Umbilical cord (tissue), 2 donors: Measurements from ENCODE around the gene LRR1. TPM values are rescaled to one million over a fixed set of nuclear protein-coding genes. Genes with fewer than 3 reads are reported as not detected.
"Not testable (repeated sequence)": the region's sequence is repeated elsewhere in the genome, so short reads cannot be mapped to it uniquely, and the experiment has no call there.

Source experiments
- DNase-seq: peaks from one replicate; pipeline ENCODE4 v3.0.0-alpha.2; 2015; ENCODE audit warnings: low spot score
- total RNA-seq: library from RNA; depleted of rRNA; stranded (reverse); fragments of >200 nt; gene quantifications from one replicate; pipeline ENCODE4 v1.2.3, GENCODE V29; 2014; ENCODE audit warnings: low replicate concordance; ENCODE audit not compliant: insufficient read depth

The LRR1 gene
- total RNA-seq, 1 donor from 2014 or later, result 29.4 TPM

DNA sequence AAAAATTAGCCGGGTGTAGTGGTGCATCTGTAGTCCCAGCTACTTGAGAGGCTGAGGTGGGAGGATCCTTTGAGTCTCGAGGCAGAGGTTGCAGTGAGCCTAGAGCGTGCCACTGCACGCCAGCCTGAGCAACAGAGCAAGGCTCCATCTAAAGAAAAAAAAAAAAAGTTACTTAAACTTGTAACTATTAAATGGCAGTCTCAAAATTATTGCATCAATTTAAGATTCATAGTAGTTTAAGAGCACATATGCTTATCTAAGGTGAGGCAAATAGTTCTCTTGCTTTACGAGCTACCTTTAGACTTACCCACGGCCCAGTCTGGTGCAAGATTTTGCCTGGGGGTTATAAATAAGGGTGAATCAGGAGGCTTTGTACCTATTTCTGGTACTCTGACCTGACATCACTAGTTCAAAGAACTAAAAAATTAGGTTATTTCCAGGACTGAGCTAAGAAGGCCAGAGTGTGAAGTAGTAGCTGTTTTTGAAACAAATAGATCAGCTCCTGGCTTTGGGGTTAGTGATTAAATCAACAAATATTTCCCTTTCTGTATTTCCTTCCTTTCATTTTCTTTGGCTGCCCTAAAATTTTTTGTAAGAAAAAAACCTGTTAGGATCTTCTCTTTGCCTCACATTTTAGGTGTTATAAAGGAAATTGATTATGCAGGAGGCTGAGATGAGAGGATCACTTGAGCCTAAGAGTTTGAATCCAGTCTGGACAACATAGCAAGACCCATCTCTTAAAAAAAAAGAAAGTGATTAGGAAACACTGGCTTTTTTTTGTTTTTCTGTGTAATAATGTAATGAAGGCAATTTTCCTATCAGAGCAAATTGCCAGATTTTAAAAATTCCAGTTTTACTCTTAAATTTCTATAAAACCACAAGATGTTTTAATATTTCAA is 25.4 kb downstream of the LRR1 start:
- no peak for DNase-seq

DNA sequence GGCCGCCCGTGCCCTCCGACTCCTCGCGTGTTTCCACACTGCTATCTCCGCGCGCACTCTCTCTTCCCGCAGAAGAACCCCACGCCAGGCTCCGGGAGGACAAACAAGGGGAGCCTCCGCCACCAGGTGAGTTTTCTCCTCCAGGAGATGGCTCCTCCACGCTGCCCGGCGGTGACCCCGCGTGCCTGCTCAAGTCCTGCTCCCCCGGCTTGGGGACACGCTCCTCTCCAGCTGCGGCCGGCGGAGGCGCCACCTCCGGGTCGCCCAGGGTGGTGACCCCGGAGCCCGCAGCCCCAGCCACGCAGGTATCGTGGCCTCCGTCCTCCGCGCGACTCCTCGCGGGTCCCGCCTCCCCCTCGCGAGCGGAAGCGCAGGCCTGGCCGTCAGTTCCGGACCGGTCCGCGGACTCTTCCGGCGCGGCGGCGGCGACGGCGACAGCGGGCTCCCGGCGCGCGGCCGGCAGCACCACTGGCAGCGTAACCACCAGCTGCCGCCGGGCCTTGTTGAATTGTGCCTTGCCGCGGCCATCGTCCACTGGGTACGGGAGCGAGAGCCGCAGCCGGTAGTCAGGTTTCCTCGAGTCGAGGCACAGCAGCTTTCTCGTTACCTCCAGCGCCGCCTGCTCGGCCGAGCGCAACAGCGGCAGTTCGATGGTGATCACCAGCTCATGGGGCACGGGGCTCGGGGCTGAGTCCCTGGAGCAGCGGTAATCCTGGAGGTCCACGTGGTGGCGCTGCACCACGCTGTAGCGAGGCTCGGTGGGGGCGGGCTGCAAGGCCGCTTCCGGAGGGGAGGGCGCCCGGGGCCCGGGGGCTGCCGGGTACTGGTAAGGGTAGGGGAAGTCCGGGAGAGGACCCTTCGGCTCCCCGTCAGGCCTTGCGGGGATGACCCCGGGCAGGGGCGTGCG is 35.2 kb downstream of the LRR1 start:
- peak; percentile 97 for DNase-seq

DNA sequence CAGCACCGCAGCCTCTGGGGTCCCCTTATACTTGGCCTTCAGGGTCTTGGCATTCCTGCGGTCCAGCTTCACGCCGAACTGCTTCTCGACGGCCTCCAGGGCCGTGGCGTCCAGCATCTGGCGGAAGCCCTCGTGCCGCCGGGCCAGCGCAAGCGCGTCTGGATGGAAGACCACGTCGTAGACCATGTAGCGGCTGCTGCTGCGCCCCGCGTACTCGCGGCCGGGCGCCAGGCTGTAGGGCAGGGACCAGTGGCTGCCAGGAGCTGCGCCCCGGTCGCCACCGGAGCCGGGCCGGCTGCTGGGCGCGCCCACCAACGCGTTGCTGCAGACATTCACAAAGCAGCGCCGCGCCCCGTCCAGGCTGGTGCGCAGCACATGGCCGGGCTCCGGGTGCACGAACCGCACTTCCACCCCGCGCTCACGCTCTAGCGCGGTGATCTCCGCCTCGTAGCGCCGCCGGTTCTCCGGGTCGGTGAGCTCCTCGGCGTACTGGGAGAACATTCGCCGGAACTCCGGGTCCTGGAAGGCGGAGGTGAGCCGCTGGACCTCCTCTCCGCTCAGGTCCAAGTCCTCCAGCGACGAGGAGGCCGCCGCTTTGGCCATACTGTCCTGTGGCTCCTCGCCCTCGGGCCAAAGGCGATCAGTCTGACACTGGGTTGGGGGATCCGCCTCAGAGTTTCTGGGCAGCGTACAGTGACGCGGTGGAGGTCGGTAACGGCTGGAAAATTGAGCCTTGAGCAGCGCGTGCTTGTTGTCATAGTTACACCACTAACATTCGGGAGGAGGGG is 36.0 kb downstream of the LRR1 start, which contains the start of gene DNAAF2:
Gene DNAAF2, minus strand, starts transcription at position 698 of the 788 bp plus-strand sequence. Its CDS starts 95 bp downstream, at position 603.
- DNase-seq, result peak; percentile 77

DNA sequence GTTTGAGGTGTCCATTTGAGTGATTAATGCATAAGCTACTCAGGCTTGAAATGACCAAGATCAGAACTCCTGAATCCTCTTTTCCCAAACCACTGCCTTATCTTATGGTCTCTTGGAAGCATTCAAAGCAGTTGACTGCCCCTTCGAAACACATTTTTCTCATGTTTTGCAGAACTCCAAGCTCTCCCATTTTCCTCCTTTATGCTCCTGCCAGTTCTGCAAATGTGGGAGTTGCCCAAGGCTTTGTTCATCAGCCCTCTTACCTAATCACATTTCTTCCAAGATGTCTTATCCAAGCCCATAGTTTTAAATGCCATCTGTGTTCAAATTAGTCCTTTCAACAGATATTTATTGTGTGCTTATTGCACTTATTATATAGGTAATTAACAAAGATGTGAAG is 38.1 kb downstream of the LRR1 start:
- no peak for DNase-seq

DNA sequence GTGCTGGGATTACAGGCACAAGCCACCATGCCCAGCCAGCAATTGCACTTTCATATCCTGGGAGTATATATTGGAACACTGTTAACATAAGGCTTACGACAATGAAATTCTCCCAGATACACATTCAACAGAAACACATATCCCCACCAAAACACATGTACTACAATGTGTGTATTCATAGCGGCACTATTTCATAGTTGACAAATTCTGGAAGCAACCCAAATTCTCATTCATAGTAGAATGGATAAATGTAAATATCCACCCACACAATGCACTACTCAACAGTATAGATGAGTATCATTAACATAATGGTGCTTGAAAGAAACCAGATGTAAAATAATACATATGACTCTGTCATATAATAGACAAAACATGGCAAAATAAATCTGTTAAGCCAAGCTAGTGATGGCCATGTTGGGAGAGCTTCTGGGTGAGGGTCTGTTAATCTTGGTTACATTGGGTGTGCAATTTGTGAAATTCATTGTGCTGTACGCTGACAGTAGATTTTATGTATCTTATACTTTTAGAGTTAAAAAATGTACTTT is 38.9 kb downstream of the LRR1 start:
- DNase-seq, result no peak

DNA sequence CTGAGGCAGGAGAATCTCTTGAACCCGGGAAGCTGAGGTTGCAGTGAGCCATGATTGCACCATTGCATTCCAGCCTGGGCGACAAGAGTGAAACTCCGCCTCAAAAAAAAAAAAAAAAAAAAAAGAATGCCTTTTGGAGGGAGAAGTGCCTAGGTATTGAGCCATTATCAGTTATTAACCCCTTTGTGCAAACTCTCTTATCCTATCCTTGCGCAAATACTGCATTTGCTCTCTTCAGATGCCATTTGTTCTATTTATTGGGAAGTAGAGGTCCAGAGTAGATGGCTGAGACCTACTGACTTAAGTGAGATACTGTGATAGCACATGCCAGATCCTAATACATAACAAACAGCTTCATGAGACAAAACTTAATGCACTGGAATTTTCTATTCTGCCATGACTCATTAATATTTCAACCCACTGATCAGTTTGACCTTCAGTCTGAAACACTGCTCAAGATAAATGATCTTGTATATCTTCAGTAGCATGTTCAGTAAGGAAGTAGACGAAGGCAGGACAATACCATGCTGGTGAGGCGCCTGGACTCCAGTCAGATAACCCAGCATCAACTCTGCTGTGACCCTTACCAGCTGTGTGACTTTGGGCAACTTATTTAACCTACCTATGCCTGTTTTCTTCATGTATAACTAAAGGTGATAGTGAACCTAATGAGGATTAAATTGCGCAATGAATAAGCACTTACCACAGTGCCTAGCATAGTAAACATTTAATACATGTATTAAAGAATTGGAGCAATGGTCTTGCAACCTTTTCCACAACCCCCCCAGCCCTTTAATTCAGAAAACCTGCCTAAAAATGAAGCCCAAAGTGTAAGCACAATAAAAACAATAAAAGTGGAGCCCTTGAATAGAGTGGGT is 42.0 kb downstream of the LRR1 start:
- DNase-seq, result no peak

DNA sequence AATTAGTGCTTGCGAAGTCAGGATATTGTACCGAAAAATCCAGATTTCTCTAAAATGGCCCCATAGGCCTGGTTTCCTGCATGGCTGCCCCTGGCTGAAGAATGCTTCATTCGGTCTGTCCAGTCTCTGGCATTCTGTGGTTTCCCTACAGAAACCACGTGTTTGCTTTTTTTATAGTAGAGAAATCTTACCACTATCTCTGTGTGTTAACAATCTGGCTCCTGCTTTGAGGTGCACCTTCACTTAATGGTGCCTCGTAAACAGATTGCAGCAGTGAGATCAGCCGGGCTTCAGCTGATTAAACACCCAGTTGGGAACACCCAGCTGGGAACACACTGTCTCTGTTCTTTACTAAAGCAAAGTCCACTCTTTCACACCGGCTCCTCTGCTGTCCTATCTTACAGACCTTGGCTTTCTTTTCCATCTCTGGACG is 43.0 kb downstream of the LRR1 start:
- no peak for DNase-seq

DNA sequence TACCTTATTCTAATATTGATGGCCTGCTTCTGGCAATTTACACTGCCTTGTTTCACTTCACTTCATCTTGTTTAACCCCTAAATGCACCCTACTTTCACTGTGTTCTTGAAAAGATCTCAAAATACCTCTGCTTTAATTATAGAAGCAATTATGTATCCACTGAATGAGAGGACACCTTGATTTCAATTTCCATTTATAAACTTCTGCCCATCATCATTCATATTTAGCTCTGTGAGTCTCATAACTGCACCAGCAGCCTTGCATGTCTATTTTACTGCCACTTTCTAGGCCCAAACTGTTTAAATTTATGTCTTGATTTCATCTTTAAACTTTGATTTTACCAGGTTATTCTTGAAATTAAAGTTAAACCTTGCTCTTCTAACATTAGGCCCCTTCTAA is 43.4 kb downstream of the LRR1 start:
- DNase-seq, result no peak

DNA sequence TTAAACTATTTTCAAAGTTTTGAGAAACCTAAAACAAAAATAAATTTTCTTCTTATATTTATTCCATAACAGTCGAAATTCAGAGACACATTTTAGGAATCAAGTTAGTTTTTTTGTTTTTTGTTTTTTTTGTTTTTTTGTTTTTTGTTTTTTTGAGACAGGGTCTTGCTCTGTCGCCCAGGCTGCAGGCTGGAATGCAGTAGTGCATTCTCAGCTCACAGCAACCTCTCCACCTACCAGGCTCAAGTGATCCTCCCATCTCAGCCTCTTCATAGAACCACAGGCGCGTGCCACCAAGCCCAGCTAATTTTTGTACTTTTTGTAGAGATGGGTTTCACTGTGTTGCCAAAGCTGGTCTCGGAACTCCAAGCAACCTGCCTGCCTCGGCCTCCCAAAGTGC is 54.8 kb downstream of the LRR1 start:
- no peak for DNase-seq

DNA sequence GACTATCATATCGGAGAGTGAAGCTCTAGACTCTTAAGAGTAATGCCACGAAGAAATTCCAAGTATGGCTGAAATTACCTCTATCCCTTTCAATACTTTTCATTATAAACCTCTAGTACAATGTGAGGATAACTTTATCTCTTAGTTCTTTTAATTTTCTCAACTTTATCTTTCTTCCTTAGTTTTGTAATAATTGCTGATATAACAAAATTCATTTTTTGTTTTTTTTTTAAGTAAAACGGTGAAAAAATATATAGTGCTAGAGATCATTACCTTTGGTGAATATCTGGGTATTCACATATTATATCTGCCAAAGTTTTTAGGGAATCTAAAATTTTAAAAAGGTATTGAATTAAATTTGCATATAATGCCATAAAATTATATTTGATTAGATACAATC is 55.8 kb downstream of the LRR1 start:
- DNase-seq, result no peak

DNA sequence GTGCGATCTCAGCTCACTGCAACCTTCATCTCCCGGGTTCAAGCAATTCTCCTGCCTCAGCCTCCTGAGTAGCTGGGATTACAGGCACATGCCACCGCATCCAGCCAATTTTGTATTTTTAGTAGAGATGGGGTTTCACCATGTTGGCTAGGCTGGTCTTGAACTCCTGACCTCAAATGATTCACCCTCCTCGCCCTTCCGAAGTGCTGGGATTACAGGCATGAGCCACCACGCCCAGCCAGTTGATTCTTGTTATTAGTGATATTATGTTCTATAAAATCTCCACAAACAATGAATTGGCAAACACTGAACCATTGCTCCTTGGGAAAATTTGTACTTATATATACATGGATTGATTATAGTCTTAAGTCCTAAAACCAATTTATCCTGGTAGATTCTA is 58.8 kb downstream of the LRR1 start:
- not testable (repeated sequence) for DNase-seq

DNA sequence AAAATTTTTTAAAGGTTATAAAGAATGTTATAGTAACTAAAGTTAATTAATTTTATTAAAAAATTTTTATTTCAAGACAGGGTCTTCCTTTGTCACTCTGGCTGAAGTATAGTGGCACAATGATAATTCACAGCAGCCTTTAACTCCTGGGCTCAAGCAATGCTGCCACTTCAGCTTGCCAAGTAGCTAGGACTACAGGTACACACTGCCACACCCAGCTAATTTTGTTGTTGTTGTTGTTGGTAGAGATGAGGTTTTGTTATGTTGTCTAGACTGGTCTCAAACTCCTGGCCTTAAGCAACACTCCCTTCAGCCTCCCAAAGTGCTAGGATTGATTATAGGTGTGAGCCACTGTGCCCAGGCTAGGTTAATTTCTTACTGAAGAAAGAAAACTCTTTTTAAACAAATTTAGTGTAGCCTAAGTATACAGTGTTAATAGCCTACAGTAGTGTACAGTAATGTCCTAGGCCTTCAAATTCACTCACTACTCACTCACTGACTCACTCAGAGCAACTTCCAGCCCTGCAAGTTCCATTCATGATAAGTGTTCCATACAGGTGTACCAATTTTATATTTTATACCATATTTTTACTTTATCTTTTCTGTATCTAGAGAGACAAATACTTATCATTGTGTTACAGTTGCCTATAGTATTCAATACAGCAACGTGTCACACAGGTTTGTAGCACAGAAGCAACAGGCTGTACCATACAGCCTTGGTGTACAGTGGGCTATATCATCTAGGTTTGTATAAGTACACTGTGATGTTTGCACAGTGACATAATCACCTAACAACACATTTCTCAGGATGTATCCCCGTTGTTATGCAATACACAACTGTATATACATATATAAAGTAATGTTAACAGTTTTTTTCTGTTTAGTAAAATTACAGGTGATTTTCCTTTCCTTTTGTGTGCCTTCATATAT is 61.1 kb downstream of the LRR1 start:
- no peak for DNase-seq

Other genes with a start within 250 kb of the LRR1 start
- 4,421 TPM for gene RPS29, start 12.6 kb upstream of the LRR1 start, total RNA-seq
- gene RPL36AL, start 21.7 kb downstream of the LRR1 start, total RNA-seq, result 183 TPM
- 37.6 TPM for gene MGAT2, start 21.9 kb downstream of the LRR1 start, total RNA-seq
- 13.7 TPM for gene DNAAF2, start 36.3 kb downstream of the LRR1 start, total RNA-seq
- 43.1 TPM for gene POLE2, start 89.3 kb downstream of the LRR1 start, total RNA-seq
- 36.8 TPM for gene KLHDC1, start 94.2 kb downstream of the LRR1 start, total RNA-seq
- gene KLHDC2, start 169.2 kb downstream of the LRR1 start, total RNA-seq, result 53.2 TPM